ENCODE results near the gene APOBEC2.

APOBEC2 gene

DNA sequence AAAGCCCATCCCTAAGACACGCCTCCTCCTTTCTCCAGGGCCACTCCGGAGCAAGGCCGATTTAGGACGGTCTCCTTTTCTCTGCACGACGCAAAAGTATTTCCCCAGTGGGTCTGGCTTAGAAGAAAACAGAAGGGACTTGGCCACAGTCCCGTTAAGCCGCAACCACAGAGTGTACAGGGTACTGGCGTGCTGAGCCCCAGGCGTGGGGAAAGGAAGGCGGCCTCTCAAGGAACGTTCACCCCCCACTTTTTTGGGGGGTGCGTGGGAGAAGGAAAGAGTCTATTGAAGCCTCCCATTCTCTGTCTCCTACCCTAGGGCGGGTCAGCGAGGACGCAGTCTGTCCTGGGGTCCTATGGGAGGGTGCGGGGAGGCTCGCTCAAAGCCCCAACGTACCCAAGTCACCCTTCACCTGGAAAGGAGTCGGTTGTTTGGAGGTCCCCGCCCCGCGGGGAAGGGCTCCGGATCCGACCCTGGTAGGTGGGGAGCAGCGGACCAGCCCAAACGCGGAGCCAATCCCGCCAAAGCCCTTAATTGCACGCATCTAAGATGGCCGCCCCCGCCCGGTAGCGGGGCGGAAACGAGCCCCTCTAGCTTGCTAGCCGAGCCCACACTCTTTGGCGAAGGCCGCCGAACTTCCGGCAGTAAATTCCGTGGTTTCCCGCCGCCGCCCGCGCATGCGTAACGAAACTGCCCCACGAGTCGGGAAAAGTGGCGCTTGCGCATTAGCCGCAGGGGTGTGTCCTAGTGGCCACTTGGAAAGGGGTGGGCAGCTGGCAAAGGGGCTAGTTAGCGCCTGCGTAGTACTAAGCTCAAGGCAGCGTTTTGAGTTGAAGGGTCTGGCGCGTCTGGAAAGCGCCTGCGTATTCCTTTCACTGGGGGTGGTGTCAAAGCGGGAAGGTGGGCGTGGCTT, 19.2 kb downstream of the APOBEC2 start, which contains the start of gene OARD1:
OARD1 (minus strand) TSS at position 434 of the 913 bp plus-strand sequence. CDS start 722 bp downstream, outside the sequence.
- no peak for DNase-seq (ENCODE audit: insufficient read length, low spot score)
- peak; percentile 79 for FAIRE-seq
- TF ChIP-seq, protein P1, sequence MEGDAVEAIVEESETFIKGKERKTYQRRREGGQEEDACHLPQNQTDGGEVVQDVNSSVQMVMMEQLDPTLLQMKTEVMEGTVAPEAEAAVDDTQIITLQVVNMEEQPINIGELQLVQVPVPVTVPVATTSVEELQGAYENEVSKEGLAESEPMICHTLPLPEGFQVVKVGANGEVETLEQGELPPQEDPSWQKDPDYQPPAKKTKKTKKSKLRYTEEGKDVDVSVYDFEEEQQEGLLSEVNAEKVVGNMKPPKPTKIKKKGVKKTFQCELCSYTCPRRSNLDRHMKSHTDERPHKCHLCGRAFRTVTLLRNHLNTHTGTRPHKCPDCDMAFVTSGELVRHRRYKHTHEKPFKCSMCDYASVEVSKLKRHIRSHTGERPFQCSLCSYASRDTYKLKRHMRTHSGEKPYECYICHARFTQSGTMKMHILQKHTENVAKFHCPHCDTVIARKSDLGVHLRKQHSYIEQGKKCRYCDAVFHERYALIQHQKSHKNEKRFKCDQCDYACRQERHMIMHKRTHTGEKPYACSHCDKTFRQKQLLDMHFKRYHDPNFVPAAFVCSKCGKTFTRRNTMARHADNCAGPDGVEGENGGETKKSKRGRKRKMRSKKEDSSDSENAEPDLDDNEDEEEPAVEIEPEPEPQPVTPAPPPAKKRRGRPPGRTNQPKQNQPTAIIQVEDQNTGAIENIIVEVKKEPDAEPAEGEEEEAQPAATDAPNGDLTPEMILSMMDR (IDR thresholded peaks at IDR 0.05; ENCODE audit: insufficient read depth, missing control alignments) = no peak

DNA sequence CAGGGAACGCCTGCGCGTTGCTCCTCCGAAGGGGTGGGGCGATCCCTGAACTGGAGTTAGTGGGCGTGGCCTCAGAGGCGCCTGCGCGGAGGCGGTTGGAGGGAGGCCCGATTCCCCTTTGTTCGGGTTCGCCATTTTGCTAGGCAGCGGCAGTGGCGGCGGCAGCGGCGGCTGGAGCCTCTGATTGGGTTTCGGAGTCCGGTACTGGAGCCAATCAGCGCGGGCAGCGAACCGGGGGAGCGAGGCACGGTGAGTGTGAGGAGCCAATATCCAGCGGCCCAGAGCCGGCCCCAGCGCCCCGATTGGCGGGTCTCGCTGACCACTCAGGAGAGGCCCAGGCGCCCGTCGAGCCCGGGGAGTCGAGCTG, 19.8 kb downstream of the APOBEC2 start, which contains the start of gene NFYA:
NFYA (plus strand) TSS at position 139 of the 367 bp plus-strand sequence. CDS start 6,116 bp downstream, outside the sequence.
- TF ChIP-seq, protein P1 (IDR thresholded peaks at IDR 0.05; ENCODE audit: insufficient read depth, missing control alignments) = no peak
- FAIRE-seq = no peak
- peak; percentile 59 for DNase-seq (ENCODE audit: insufficient read length, low spot score)

DNA sequence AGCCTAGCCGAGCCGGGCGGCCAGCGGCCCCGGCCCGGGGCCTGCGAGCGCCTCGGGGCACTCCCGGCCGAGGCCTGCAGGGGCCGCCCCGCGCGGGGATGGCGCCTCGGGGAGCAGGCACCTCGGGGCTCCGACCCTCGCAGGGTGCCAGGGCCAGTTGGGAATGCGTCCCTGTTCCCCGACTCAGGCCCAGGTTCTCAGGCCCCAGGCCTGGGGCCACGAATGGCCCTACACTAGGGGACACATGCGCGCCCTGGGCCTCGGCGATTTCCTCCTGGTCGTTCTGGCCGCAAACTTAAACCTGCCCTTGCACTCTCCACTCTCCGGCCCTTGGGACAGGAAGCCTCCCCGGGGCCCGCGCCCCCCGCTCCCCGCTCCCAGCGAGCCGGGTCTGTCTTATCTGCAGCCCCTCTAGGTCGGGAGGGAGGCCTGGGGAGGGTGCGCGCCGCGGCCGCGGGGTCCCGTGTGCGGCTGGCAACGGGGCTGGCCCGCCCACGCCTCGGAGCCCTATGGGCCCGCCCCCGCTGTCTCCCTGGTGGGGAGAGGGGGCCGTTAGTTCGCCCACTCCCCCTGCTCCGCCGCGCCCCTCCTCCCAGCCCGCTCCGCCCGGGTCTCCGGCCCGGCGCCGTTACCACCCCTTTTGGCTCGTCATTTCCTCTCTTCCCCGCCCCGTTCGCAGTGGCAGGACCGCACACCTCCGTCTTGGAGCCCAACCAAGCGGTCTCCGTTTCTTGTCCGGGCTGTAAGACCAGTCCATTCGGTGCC, 20.4 kb downstream of the APOBEC2 start:
- FAIRE-seq (no peak), DNase-seq (ENCODE audit: insufficient read length, low spot score) (no peak)
- TF ChIP-seq, protein P1 (IDR thresholded peaks at IDR 0.05; ENCODE audit: insufficient read depth, missing control alignments) = no peak

DNA sequence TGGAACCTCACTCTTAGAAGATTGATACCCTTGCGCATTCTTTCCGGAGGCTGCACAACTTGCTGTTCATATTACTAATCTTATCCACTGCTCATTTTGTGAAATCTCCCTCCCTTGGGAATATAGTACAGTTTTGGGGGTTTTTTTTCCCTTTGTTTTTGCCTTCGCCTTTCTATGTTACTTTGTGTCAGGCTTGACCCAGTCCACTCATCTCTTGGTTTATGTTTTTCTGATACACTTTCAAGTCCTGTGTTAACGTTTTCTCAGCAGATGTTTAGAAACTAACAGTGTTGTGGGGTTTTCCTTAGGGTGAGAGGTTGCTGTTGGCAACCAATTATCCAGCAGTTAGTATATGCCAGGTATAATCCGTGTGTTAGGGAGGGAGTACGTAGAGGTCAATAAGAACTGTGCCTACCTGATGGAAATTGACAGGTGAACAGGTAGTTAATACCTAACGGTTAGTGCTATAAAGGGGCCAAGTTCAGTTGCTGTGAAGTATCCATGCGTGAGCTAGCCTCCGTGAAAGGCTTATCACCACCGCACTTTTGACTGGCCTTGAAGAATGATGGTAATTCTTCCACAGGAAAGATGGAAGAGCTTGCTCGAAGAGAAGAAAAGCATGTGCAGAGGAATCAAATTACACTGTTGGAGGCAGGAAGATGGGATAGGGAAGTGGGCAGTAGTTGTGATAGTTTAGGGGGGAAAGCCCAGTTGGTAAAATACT, 21.1 kb downstream of the APOBEC2 start:
- TF ChIP-seq, protein P1 (IDR thresholded peaks at IDR 0.05; ENCODE audit: insufficient read depth, missing control alignments) = no peak
- DNase-seq (ENCODE audit: insufficient read length, low spot score) (no peak), FAIRE-seq (no peak)

DNA sequence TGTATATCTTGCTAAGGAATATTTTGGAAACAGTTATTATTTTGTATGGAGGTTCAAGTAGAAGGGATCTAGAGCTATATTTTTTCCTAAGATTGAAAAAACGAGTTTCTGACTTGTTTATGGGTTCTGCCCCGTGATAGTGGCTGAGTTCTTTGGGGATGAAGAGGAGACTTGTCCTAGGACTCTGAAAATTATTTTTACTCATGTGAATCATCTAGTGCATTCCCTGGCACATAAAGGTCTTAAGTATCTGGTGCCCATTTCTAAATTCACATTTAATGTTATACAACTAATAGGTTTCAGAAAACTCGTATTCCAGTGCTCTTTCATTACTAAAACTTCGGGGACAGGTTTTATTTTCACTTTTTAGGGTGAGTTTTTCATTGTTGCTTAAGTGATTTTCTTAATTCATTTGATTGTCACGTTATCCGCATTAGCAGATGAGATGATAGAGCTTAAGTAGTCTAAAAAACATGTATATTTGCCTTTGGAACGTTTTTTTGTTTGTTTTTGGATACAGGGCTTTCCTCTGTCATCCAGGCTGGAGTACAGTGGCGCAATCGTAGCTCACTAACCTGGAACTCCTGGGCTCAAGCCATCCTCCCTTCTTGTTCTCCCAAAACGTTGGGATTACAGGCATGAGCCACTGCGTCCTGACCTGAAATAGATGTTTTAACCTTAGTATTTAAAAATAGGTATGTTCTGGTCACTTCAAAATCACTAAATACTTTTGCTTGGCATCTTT, 21.9 kb downstream of the APOBEC2 start:
- TF ChIP-seq, protein P1 (IDR thresholded peaks at IDR 0.05; ENCODE audit: insufficient read depth, missing control alignments) = no peak
- FAIRE-seq = no peak
- DNase-seq (ENCODE audit: insufficient read length, low spot score) = no peak
